ENCODE data around the gene NDUFV3. TPM values are rescaled to one million over a fixed set of nuclear protein-coding genes. Genes with fewer than 3 reads are reported as not detected.
A peak's percentile ranks its signal among the peaks of the same experiment; 100 is the strongest.

NDUFV3 gene
- total and polyA plus RNA-seq, 2 of the 13 experiments (the other 11 are each of a cell fraction or from before 2014, with no cell fraction given), result 14.2 to 29.6 TPM

GRCh38 chr21:42892931-42893755 is at the start of gene NDUFV3 (continued):
- TF ChIP-seq NFAT5 (CRISPR knock-in tag; IDR thresholded peaks at IDR 0.05) (peak; percentile 95), RFXAP (CRISPR knock-in tag; IDR thresholded peaks at IDR 0.05; ENCODE audit: borderline replicate concordance) (peak; percentile 75), ZFP1 (CRISPR knock-in tag; IDR thresholded peaks at IDR 0.05) (no peak), ZNF251 (CRISPR knock-in tag; IDR thresholded peaks at IDR 0.05) (no peak), ZNF24 (IDR thresholded peaks at IDR 0.05) (no peak), TCF7 (IDR thresholded peaks at IDR 0.05; ENCODE audit: low read depth) (no peak), TCF7L2 (IDR thresholded peaks at IDR 0.05; ENCODE audit: low read depth, low read length) (no peak), MEIS2 (CRISPR knock-in tag; IDR thresholded peaks at IDR 0.05) (peak; percentile 42), ZNF407 (CRISPR knock-in tag; IDR thresholded peaks at IDR 0.05; ENCODE audit: not compliant biosample characterization) (peak; percentile 47), TP53 (CRISPR knock-in tag; conservative IDR thresholded peaks at IDR 0.05) (peak; percentile 80; the same call in 1 of the 2 replicates), NCOA5 (CRISPR knock-in tag; IDR thresholded peaks at IDR 0.05) (no peak), PITX1 (CRISPR knock-in tag; IDR thresholded peaks at IDR 0.05) (no peak), SRY (CRISPR knock-in tag; IDR thresholded peaks at IDR 0.05) (peak; percentile 87; the same call in 1 of the 2 replicates), HNF4G (IDR thresholded peaks at IDR 0.05; ENCODE audit: borderline replicate concordance, low read depth, low read length) (no peak), HNF4G (CRISPR knock-in tag; IDR thresholded peaks at IDR 0.05; ENCODE audit: borderline replicate concordance, low read depth) (no peak; the same call in 1 of the 2 replicates), HIVEP1 (CRISPR knock-in tag; IDR thresholded peaks at IDR 0.05) (peak; percentile 83)
- TF ChIP-seq, protein P1, sequence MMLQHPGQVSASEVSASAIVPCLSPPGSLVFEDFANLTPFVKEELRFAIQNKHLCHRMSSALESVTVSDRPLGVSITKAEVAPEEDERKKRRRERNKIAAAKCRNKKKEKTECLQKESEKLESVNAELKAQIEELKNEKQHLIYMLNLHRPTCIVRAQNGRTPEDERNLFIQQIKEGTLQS (CRISPR knock-in tag; IDR thresholded peaks at IDR 0.05), result peak; percentile 42; the same call in 1 of the 2 replicates
